Neuronal stem cell (in vitro differentiated cells): ENCODE measurements around the gene BBS12.

Experiments
- DNase-seq: peaks from one replicate; pipeline ENCODE4 v3.0.0-alpha.2; 2013; ENCODE audit warnings: low spot score
- H2AFZ ChIP-seq: one replicate; pipeline ENCODE4 v1.6.1; 2013; ENCODE audit warnings: mild to moderate bottlenecking, low read length, inconsistent platforms
- H2AK5ac ChIP-seq: 2 replicates; pipeline ENCODE4 v1.6.1; 2013; ENCODE audit warnings: low read depth, mild to moderate bottlenecking, inconsistent platforms, low read length, moderate library complexity, mixed read lengths
- H2BK120ac ChIP-seq: 2 replicates; pipeline ENCODE4 v1.6.1; 2013; ENCODE audit warnings: low read depth, mild to moderate bottlenecking, inconsistent platforms, low read length, moderate library complexity, mixed read lengths
- H2BK12ac ChIP-seq: one replicate; pipeline ENCODE4 v1.6.1; 2013; ENCODE audit warnings: low read length, inconsistent platforms
- H2BK15ac ChIP-seq: 2 replicates; pipeline ENCODE4 v1.6.1; 2013; ENCODE audit warnings: mild to moderate bottlenecking, low read length, inconsistent platforms, mixed read lengths
- H2BK5ac ChIP-seq: one replicate; pipeline ENCODE4 v1.6.1; 2013; ENCODE audit warnings: inconsistent platforms, mild to moderate bottlenecking, low read length, moderate library complexity
- H3K14ac ChIP-seq: one replicate; pipeline ENCODE4 v1.6.1; 2013; ENCODE audit warnings: low read length, inconsistent platforms
- H3K18ac ChIP-seq: 2 replicates; pipeline ENCODE4 v1.6.1; 2013; ENCODE audit warnings: low read length, inconsistent platforms
- H3K23ac ChIP-seq: 2 replicates; pipeline ENCODE4 v1.6.1; 2013; ENCODE audit warnings: low read depth, mild to moderate bottlenecking, mixed read lengths, low read length, inconsistent platforms; ENCODE audit not compliant: poor library complexity
- H3K27ac ChIP-seq: replicated peaks from 3 replicates; pipeline ENCODE4 v1.5.1; 2013; ENCODE audit warnings: low read length, inconsistent platforms
- H3K27me3 ChIP-seq, 3 experiments: 2 replicates each; pipeline ENCODE4 v1.6.1; 2013; ENCODE audit warnings: low read length in 3 of 3, mild to moderate bottlenecking in 2 of 3, inconsistent platforms in 1 of 3, low read depth in 1 of 3, mixed read lengths in 1 of 3, moderate library complexity in 1 of 3; ENCODE audit not compliant: control insufficient read depth in 3 of 3, insufficient read depth in 3 of 3
- H3K36me3 ChIP-seq, 2 donors: replicated peaks in 1 of 2; 2 replicates each; pipeline ENCODE4 v1.6.1; 2013; ENCODE audit warnings: low read length in 2 of 2; ENCODE audit not compliant: control insufficient read depth in 2 of 2, insufficient read depth in 2 of 2
- H3K4ac ChIP-seq: 2 replicates; pipeline ENCODE4 v1.6.1; 2013; ENCODE audit warnings: inconsistent platforms, mild to moderate bottlenecking, low read length, moderate library complexity
- H3K4me1 ChIP-seq, 2 donors: 1 replicate in 1 of 2; 2 replicates in 1 of 2; pipeline ENCODE4 v1.6.1; 2013; ENCODE audit warnings: low read length in 2 of 2, low read depth in 1 of 2; ENCODE audit not compliant: control insufficient read depth in 2 of 2, insufficient read depth in 1 of 2
- H3K4me2 ChIP-seq: one replicate; pipeline ENCODE4 v1.6.1; 2013; ENCODE audit warnings: mild to moderate bottlenecking, low read length, inconsistent platforms; ENCODE audit not compliant: insufficient read depth, poor library complexity, severe bottlenecking
- H3K4me3 ChIP-seq, 2 donors: 2 replicates each; pipeline ENCODE4 v1.5.1; 2013; ENCODE audit warnings: low read length in 2 of 2, mild to moderate bottlenecking in 2 of 2, inconsistent platforms in 1 of 2, moderate library complexity in 1 of 2
- H3K79me1 ChIP-seq: one replicate; pipeline ENCODE4 v1.6.1; 2013; ENCODE audit warnings: low read depth, mild to moderate bottlenecking, inconsistent platforms, low read length, moderate library complexity
- H3K9ac ChIP-seq: one replicate; pipeline ENCODE4 v1.6.1; 2013; ENCODE audit warnings: mild to moderate bottlenecking, low read depth, low read length, inconsistent platforms; ENCODE audit not compliant: poor library complexity
- H3K9me3 ChIP-seq, 2 donors: replicated peaks in 1 of 2; 2 replicates each; pipeline versions ENCODE3 to v1.6.1; 2013; ENCODE audit warnings: low read length in 2 of 2, mild to moderate bottlenecking in 2 of 2, inconsistent platforms in 1 of 2, low read depth in 1 of 2, mixed read lengths in 1 of 2, moderate library complexity in 1 of 2; ENCODE audit not compliant: control insufficient read depth in 2 of 2, insufficient read depth in 1 of 2
- H4K8ac ChIP-seq: one replicate; pipeline ENCODE4 v1.6.1; 2013; ENCODE audit warnings: low read depth, mild to moderate bottlenecking, inconsistent platforms, low read length, moderate library complexity
- H4K91ac ChIP-seq: one replicate; pipeline ENCODE4 v1.6.1; 2013; ENCODE audit warnings: low read length, low read depth, mild to moderate bottlenecking, inconsistent platforms; ENCODE audit not compliant: poor library complexity
- WGBS, 2 donors: extraction: QIAGEN DNeasy Blood & Tissue Kit; methylation state at CpG; one replicate each; pipeline ENCODE4 v1.1.7; 2013; ENCODE audit warnings: missing lambda C conversion rate in 2 of 2, mixed read lengths in 1 of 2; ENCODE audit not compliant: insufficient read length in 2 of 2, insufficient replicate concordance in 1 of 2; ENCODE audit errors: extremely low coverage in 2 of 2; 5-methylcytosine and 5-hydroxymethylcytosine counted together

The BBS12 gene

GRCh38 chr4:122758033-122758432 is 25.5 kb downstream of the BBS12 start:
- no peaks in the 10 kb centered on the region for H3K79me1 ChIP-seq
- no peak overlapping the region for H2BK120ac ChIP-seq
- no peak for DNase-seq
- H3K4me3 ChIP-seq, result no peak overlapping the region
- H3K14ac ChIP-seq, result no peak overlapping the region
- H3K4me1 ChIP-seq, result no peaks in the 10 kb centered on the region
- no peak overlapping the region for H3K27ac ChIP-seq
- no peak overlapping the region for H4K8ac ChIP-seq
- H2BK15ac ChIP-seq, result no peak overlapping the region
- H3K9ac ChIP-seq, result no peak overlapping the region
- no peak overlapping the region for H2AK5ac ChIP-seq
- H4K91ac ChIP-seq, result no peak overlapping the region
- H3K4ac ChIP-seq, result no peak overlapping the region
- H3K9me3 ChIP-seq, result no peaks in the 10 kb centered on the region
- no peak overlapping the region for H3K4me2 ChIP-seq
- peak overlapping the region; percentile 54 for H2AFZ ChIP-seq
- no CpG with 5 or more reads among the region's 2 CpGs for WGBS, 2 donors
- H3K36me3 ChIP-seq, result no peaks in the 10 kb centered on the region
- H3K18ac ChIP-seq, result no peak overlapping the region
- no peak overlapping the region for H2BK5ac ChIP-seq
- no peak overlapping the region for H2BK12ac ChIP-seq
- no peak overlapping the region for H3K23ac ChIP-seq
- H3K27me3 ChIP-seq, result no peaks in the 10 kb centered on the region

DNA sequence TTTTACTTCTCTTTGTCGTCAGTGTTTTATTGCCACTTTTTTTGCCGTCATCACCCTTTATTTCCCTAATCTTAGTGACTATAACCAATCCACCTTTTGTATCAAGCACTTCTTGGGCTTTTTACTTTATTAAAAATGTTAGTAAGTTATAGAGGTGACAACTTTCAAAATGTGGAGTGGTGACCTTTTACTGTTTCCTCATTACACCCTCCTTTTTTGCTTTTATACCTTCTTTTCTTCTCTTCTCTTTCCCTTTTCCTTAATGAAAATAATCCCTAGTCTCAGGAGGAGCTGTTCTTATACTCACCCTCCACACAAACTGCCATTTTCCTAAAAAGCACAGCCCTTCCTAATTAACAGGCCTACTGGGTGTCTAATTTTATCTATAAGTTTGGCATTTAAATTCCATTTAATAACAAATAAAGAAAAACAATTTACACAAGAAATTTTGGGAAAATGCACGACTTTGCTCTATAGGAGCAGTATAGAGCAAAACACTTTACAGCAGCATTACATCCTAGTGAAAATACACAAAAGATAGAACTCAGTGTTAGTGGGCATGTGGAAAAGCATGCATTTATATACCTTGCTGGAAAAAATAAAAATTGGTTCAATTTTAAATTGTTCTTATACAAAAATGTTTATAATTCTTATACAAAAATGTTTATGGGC is 27.3 kb downstream of the BBS12 start:
- no peak overlapping the region for H2BK120ac ChIP-seq
- no peak overlapping the region for H3K9ac ChIP-seq
- H3K18ac ChIP-seq, result no peak overlapping the region
- no peaks in the 10 kb centered on the region for H3K79me1 ChIP-seq
- DNase-seq, result no peak
- H3K14ac ChIP-seq, result no peak overlapping the region
- H2BK12ac ChIP-seq, result no peak overlapping the region
- H4K91ac ChIP-seq, result no peak overlapping the region
- H3K9me3 ChIP-seq, result no peaks in the 10 kb centered on the region
- no peak overlapping the region for H3K27ac ChIP-seq
- no peaks in the 10 kb centered on the region for H3K4me1 ChIP-seq
- no peaks in the 10 kb centered on the region for H3K27me3 ChIP-seq
- no peak overlapping the region for H4K8ac ChIP-seq
- H3K4me3 ChIP-seq, result no peak overlapping the region
- no peak overlapping the region for H3K4me2 ChIP-seq
- H3K36me3 ChIP-seq, result no peaks in the 10 kb centered on the region
- H3K23ac ChIP-seq, result no peak overlapping the region
- H2BK5ac ChIP-seq, result no peak overlapping the region
- no peak overlapping the region for H2BK15ac ChIP-seq
- H3K4ac ChIP-seq, result no peak overlapping the region
- no peak overlapping the region for H2AK5ac ChIP-seq
- WGBS, 2 donors, result 100% methylated on average over 1 of the region's 3 CpGs; no CpG with 5 or more reads in 1 of the 2 donors
- H2AFZ ChIP-seq, result peak overlapping the region; percentile 24

- no peak overlapping the region for H3K4ac ChIP-seq
- no peak overlapping the region for H3K27ac ChIP-seq
- no peak overlapping the region for H2BK12ac ChIP-seq
- no peaks in the 10 kb centered on the region for H3K27me3 ChIP-seq
- no peak overlapping the region for H3K9ac ChIP-seq
- no peaks in the 10 kb centered on the region for H3K4me1 ChIP-seq
- H2BK120ac ChIP-seq, result no peak overlapping the region
- no peak overlapping the region for H4K91ac ChIP-seq
- H2AFZ ChIP-seq, result no peak overlapping the region
- DNase-seq, result no peak
- no peak overlapping the region for H2AK5ac ChIP-seq
- no peak overlapping the region for H4K8ac ChIP-seq
- no peaks in the 10 kb centered on the region for H3K9me3 ChIP-seq
- H2BK5ac ChIP-seq, result no peak overlapping the region
- no peaks in the 10 kb centered on the region for H3K36me3 ChIP-seq
- H3K79me1 ChIP-seq, result no peaks in the 10 kb centered on the region
- no peak overlapping the region for H3K18ac ChIP-seq
- no peak overlapping the region for H3K4me2 ChIP-seq
- no peak overlapping the region for H3K4me3 ChIP-seq
- H3K14ac ChIP-seq, result no peak overlapping the region
- H3K23ac ChIP-seq, result no peak overlapping the region
- no peak overlapping the region for H2BK15ac ChIP-seq
- WGBS, 2 donors, result no CpG with 5 or more reads among the region's 2 CpGs
These were observed 30.0 kb downstream of the BBS12 start for GRCh38 chr4:122762520-122762919.

DNA sequence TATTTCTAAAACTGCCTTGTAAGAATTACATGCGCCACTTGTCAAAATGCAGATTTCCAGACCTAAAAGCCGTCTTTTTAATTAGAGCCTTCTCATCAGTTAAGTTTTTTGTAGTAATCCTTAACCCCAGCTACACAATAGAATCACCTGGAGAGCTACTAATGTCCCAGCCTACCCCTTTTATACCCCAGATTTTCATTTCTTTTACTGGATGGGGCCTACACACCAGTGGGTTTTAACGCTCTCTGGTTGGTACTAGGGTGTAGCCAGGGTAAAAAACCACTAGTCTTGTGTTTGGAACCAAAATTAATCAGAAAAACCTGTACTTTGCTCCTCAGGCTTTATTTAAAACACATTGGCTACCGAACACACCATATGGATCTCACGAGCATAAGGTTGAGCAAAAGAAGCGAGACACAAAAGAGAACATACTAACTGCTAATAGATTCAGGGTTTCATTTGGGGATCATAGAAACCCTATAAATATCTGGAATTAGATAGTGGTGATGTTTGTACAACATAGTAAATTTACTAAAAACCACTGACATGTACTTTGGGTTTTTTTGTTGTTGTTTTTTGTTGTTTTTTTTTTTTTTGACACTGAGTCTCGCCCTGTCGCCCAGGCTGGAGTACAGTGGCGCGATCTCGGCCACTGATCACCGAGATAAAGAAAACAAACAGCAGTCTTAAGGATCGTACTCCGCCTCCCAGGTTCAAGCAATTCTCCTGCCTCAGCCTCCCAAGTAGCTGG is 30.6 kb downstream of the BBS12 start:
- Histone ChIP-seq H2BK12ac (no peak overlapping the region), H3K79me1 (no peaks in the 10 kb centered on the region), H3K23ac (no peak overlapping the region), H3K14ac (no peak overlapping the region), H3K4me3 (no peak overlapping the region), H3K9ac (no peak overlapping the region), H2AK5ac (no peak overlapping the region), H2BK5ac (no peak overlapping the region), H2BK15ac (no peak overlapping the region), H3K18ac (no peak overlapping the region), H3K27ac (no peak overlapping the region), H2BK120ac (no peak overlapping the region), H3K4me2 (no peak overlapping the region), H3K27me3 (no peaks in the 10 kb centered on the region), H4K91ac (no peak overlapping the region), H3K9me3 (no peaks in the 10 kb centered on the region), H4K8ac (no peak overlapping the region), H3K4me1 (no peaks in the 10 kb centered on the region), H3K4ac (no peak overlapping the region), H2AFZ (peak overlapping the region; percentile 9), H3K36me3 (no peaks in the 10 kb centered on the region)
- DNase-seq, result no peak
- WGBS, 2 donors, result no CpG with 5 or more reads among the region's 14 CpGs
